COLO668 (cell line): ENCODE data around the gene SASH1.

Source experiments
- DNase-seq: peaks from one replicate; lab custom pipeline; 2025; ENCODE audit not compliant: unreplicated experiment; lab: John Stamatoyannopoulos, UW

The SASH1 gene

GRCh38 chr6:148538261-148539190 is 195.9 kb downstream of the SASH1 start:
- no peak for DNase-seq

GRCh38 chr6:148543540-148543939 is 200.9 kb downstream of the SASH1 start:
- no peak for DNase-seq

- no peak for DNase-seq
These were observed 201.8 kb downstream of the SASH1 start for GRCh38 chr6:148544421-148544820.

GRCh38 chr6:148545901-148546300 is 203.3 kb downstream of the SASH1 start:
- no peak for DNase-seq

- no peak for DNase-seq
These were observed 204.5 kb downstream of the SASH1 start for GRCh38 chr6:148547110-148547509.

- no peak for DNase-seq
These were observed 205.6 kb downstream of the SASH1 start for GRCh38 chr6:148548065-148548748.

- no peak for DNase-seq
These were observed 206.1 kb downstream of the SASH1 start for GRCh38 chr6:148548749-148549140.

- no peak for DNase-seq
These were observed 207.9 kb downstream of the SASH1 start for GRCh38 chr6:148550569-148550968.

GRCh38 chr6:148551226-148551625 is 208.6 kb downstream of the SASH1 start:
- DNase-seq, result no peak

GRCh38 chr6:148556410-148556809 is 213.8 kb downstream of the SASH1 start:
- no peak for DNase-seq

GRCh38 chr6:148557796-148558321 is 215.2 kb downstream of the SASH1 start:
- DNase-seq, result no peak

- peak; percentile 78 for DNase-seq
These were observed 217.3 kb downstream of the SASH1 start for GRCh38 chr6:148559848-148560433.

- no peak for DNase-seq
These were observed 219.0 kb downstream of the SASH1 start for GRCh38 chr6:148561629-148562028.

- DNase-seq, result no peak
These were observed 220.4 kb downstream of the SASH1 start for GRCh38 chr6:148563066-148563465.

GRCh38 chr6:148564494-148565035 is 221.9 kb downstream of the SASH1 start:
- no peak for DNase-seq

GRCh38 chr6:148565321-148565926 is 222.8 kb downstream of the SASH1 start:
- no peak for DNase-seq

- DNase-seq, result no peak
These were observed 223.5 kb downstream of the SASH1 start for GRCh38 chr6:148565930-148566663.

- no peak for DNase-seq
These were observed 224.2 kb downstream of the SASH1 start for GRCh38 chr6:148566664-148567350.

GRCh38 chr6:148570456-148570855 is 227.8 kb downstream of the SASH1 start:
- no peak for DNase-seq
